H9 (cell line): Measurements from ENCODE around the gene STK32B. TPM values are rescaled to one million over a fixed set of nuclear protein-coding genes. Genes with fewer than 3 reads are reported as not detected.

Source experiments
- DNase-seq: peaks from one replicate; pipeline ENCODE4 v3.0.0-alpha.2; 2017
- H2AFZ ChIP-seq: one replicate; pipeline ENCODE4 v1.6.1; 2013; ENCODE audit warnings: mild to moderate bottlenecking, low read length, control low read depth, moderate library complexity
- H2AK5ac ChIP-seq: 2 replicates; pipeline ENCODE4 v1.6.1; 2013; ENCODE audit warnings: low read length, control low read depth, mixed read lengths; ENCODE audit not compliant: insufficient read length
- H2BK120ac ChIP-seq: one replicate; pipeline ENCODE4 v1.6.1; 2013; ENCODE audit warnings: low read depth, mild to moderate bottlenecking, low read length, control low read depth, inconsistent platforms; ENCODE audit not compliant: poor library complexity, severe bottlenecking
- H2BK12ac ChIP-seq: 2 replicates; pipeline ENCODE4 v1.6.1; 2013; ENCODE audit warnings: low read length, control low read depth, mixed read lengths, low read depth; ENCODE audit not compliant: insufficient read length
- H2BK15ac ChIP-seq: 2 replicates; pipeline ENCODE4 v1.6.1; 2013; ENCODE audit warnings: low read depth, low read length, control low read depth
- H2BK20ac ChIP-seq: one replicate; pipeline ENCODE4 v1.6.1; 2013; ENCODE audit warnings: low read depth, mild to moderate bottlenecking, low read length, control low read depth, inconsistent platforms; ENCODE audit not compliant: poor library complexity, severe bottlenecking
- H2BK5ac ChIP-seq: 2 replicates; pipeline ENCODE4 v1.6.1; 2013; ENCODE audit warnings: low read length, control low read depth, mixed read lengths; ENCODE audit not compliant: insufficient read length
- H3K14ac ChIP-seq: 2 replicates; pipeline ENCODE4 v1.6.1; 2013; ENCODE audit warnings: low read length, control low read depth; ENCODE audit not compliant: insufficient read depth
- H3K18ac ChIP-seq: 2 replicates; pipeline ENCODE4 v1.6.1; 2013; ENCODE audit warnings: low read depth, mild to moderate bottlenecking, mixed read lengths, low read length, control low read depth; ENCODE audit not compliant: insufficient read length
- H3K23ac ChIP-seq: 2 replicates; pipeline ENCODE4 v1.6.1; 2013; ENCODE audit warnings: low read length, control low read depth, mixed read lengths, low read depth; ENCODE audit not compliant: insufficient read length
- H3K23me2 ChIP-seq: 2 replicates; pipeline ENCODE4 v1.6.1; 2013; ENCODE audit warnings: low read depth, mild to moderate bottlenecking, mixed read lengths, low read length, control low read depth; ENCODE audit not compliant: insufficient read length, poor library complexity, severe bottlenecking
- H3K27ac ChIP-seq: 2 replicates; pipeline ENCODE4 v1.5.1; 2013; ENCODE audit warnings: low read length, control low read depth, mixed read lengths, low read depth; ENCODE audit not compliant: insufficient read length
- H3K27me3 ChIP-seq: 2 replicates; pipeline ENCODE4 v1.6.1; 2013; ENCODE audit warnings: low read length, control low read depth, inconsistent platforms; ENCODE audit not compliant: insufficient read depth
- H3K4ac ChIP-seq: 2 replicates; pipeline ENCODE4 v1.6.1; 2013; ENCODE audit warnings: low read depth, mild to moderate bottlenecking, control low read depth, inconsistent platforms, low read length, moderate library complexity
- H3K4me1 ChIP-seq: 2 replicates; pipeline ENCODE4 v1.6.1; 2013; ENCODE audit warnings: low read length, control low read depth, inconsistent platforms; ENCODE audit not compliant: insufficient read depth
- H3K4me2 ChIP-seq: 2 replicates; pipeline ENCODE4 v1.6.1; 2013; ENCODE audit warnings: low read length, control low read depth, mixed read lengths; ENCODE audit not compliant: insufficient read length, insufficient read depth
- H3K56ac ChIP-seq: 2 replicates; pipeline ENCODE4 v1.6.1; 2013; ENCODE audit warnings: low read depth, mild to moderate bottlenecking, mixed read lengths, low read length, control low read depth; ENCODE audit not compliant: insufficient read length
- H3K79me1 ChIP-seq: 2 replicates; pipeline ENCODE4 v1.6.1; 2013; ENCODE audit warnings: low read depth, mild to moderate bottlenecking, moderate library complexity, low read length, control low read depth, inconsistent platforms; ENCODE audit not compliant: insufficient read depth, poor library complexity, severe bottlenecking
- H3K79me2 ChIP-seq: 2 replicates; pipeline ENCODE4 v1.6.1; 2013; ENCODE audit warnings: low read length, control low read depth, inconsistent platforms; ENCODE audit not compliant: insufficient read depth
- H3K9ac ChIP-seq: 2 replicates; pipeline ENCODE4 v1.6.1; 2013; ENCODE audit warnings: low read length, control low read depth, mixed read lengths; ENCODE audit not compliant: insufficient read length; ENCODE audit errors: extremely low read depth
- H3K9me3 ChIP-seq: one replicate; pipeline ENCODE4 v1.6.1; 2013; ENCODE audit warnings: low read depth, low read length, inconsistent platforms; ENCODE audit not compliant: control insufficient read depth
- H3T11ph ChIP-seq: one replicate; pipeline ENCODE4 v1.6.1; 2013; ENCODE audit warnings: mild to moderate bottlenecking, low read length, control low read depth, inconsistent platforms
- H4K20me1 ChIP-seq: one replicate; pipeline ENCODE4 v1.6.1; 2013; ENCODE audit not compliant: control insufficient read depth, insufficient read length, insufficient read depth
- H4K5ac ChIP-seq: 2 replicates; pipeline ENCODE4 v1.6.1; 2013; ENCODE audit warnings: low read depth, mild to moderate bottlenecking, mixed read lengths, low read length, control low read depth; ENCODE audit not compliant: insufficient read length
- H4K8ac ChIP-seq: replicated peaks from 2 replicates; pipeline ENCODE4 v1.6.1; 2013; ENCODE audit warnings: low read length, control low read depth, mixed read lengths, low read depth; ENCODE audit not compliant: insufficient read length
- H4K91ac ChIP-seq: 2 replicates; pipeline ENCODE4 v1.6.1; 2013; ENCODE audit warnings: low read depth, mild to moderate bottlenecking, moderate library complexity, mixed read lengths, low read length, control low read depth; ENCODE audit not compliant: insufficient read length
- H3K27ac Mint-ChIP-seq, 3 experiments: 2 replicates in 2 of 3; 3 replicates in 1 of 3; pipeline ENCODE4 v1.8.0; 2020 to 2021; ENCODE audit warnings: mixed read lengths in 3 of 3, mild to moderate bottlenecking in 1 of 3, moderate library complexity in 1 of 3
- H3K27me3 Mint-ChIP-seq: 2 replicates; pipeline ENCODE4 v1.8.0; 2021; ENCODE audit warnings: low read depth, mild to moderate bottlenecking, moderate library complexity, mixed read lengths
- H3K36me3 Mint-ChIP-seq, 3 experiments: 2 replicates in 2 of 3; 3 replicates in 1 of 3; pipeline ENCODE4 v1.8.0; 2020 to 2021; ENCODE audit warnings: low read depth in 3 of 3, mixed read lengths in 3 of 3; ENCODE audit not compliant: insufficient read depth in 1 of 3
- H3K4me1 Mint-ChIP-seq, 2 experiments: 2 replicates each; pipeline ENCODE4 v1.8.0; 2020; ENCODE audit warnings: mixed read lengths in 2 of 2
- H3K4me3 Mint-ChIP-seq, 2 experiments: 2 replicates in 1 of 2; 3 replicates in 1 of 2; pipeline ENCODE4 v1.8.0; 2020 to 2021; ENCODE audit warnings: mild to moderate bottlenecking in 2 of 2, mixed read lengths in 2 of 2, moderate library complexity in 1 of 2
- H3K9me3 Mint-ChIP-seq, 2 experiments: 2 replicates in 1 of 2; 3 replicates in 1 of 2; pipeline ENCODE4 v1.8.0; 2020; ENCODE audit warnings: mild to moderate bottlenecking in 2 of 2, mixed read lengths in 2 of 2, moderate library complexity in 1 of 2
- CTCF ChIP-seq: fragments of 200-600 bp; sonication (generic); conservative IDR thresholded peaks from 3 replicates; pipeline ENCODE4 v1.8.0; 2021; ENCODE audit warnings: antibody characterized with exemption, mild to moderate bottlenecking
- WGBS: extraction: QIAGEN DNeasy Blood & Tissue Kit; methylation state at CpG from one replicate; pipeline ENCODE4 v1.1.7; 2013; ENCODE audit warnings: missing lambda C conversion rate, low lambda C conversion rate, mixed read lengths; ENCODE audit not compliant: insufficient read length; ENCODE audit errors: extremely low coverage; 5-methylcytosine and 5-hydroxymethylcytosine counted together
- total RNA-seq: library from RNA; stranded (reverse); gene quantifications from 2 replicates; pipeline ENCODE4 v1.2.1, GENCODE V29; 2021

Gene STK32B
- total RNA-seq, 1 experiment from 2014 or later, result 1.0 TPM

GRCh38 chr4:5337731-5338130 lies 286.5 kb downstream of the STK32B start:
- Histone ChIP-seq H2BK120ac (no peak overlapping the region), H3K4ac (no peak overlapping the region), H3T11ph (no peak overlapping the region), H2AK5ac (no peak overlapping the region), H4K20me1 (no peaks in the 10 kb centered on the region), H4K91ac (no peak overlapping the region), H3K27me3 (no peaks in the 10 kb centered on the region), H3K79me2 (no peaks in the 10 kb centered on the region), H3K79me1 (no peaks in the 10 kb centered on the region), H2BK5ac (no peak overlapping the region), H2BK15ac (no peak overlapping the region), H2BK20ac (no peak overlapping the region), H3K9me3 (no peaks in the 10 kb centered on the region), H2BK12ac (no peak overlapping the region), H3K4me2 (no peak overlapping the region), H3K23ac (no peak overlapping the region), H4K8ac (no peak overlapping the region), H3K14ac (no peak overlapping the region), H3K23me2 (no peaks in the 10 kb centered on the region), H3K18ac (no peak overlapping the region), H2AFZ (no peak overlapping the region), H3K56ac (no peak overlapping the region), H3K27ac (no peak overlapping the region), H4K5ac (no peak overlapping the region), H3K9ac (no peak overlapping the region), H3K4me1 (no peaks in the 10 kb centered on the region)
- H3K36me3 Mint-ChIP-seq, result no peaks in the 10 kb centered on the region
- no peak overlapping the region for H3K4me3 Mint-ChIP-seq
- no peak overlapping the region for H3K27ac Mint-ChIP-seq
- no peak for DNase-seq
- peaks cover 4 to 5% of the 10 kb centered on the region in 2 experiments; a peak in 3 of 5 replicates for H3K9me3 Mint-ChIP-seq
- no peak for TF ChIP-seq CTCF
- H3K27me3 Mint-ChIP-seq, result peaks cover 12% of the 10 kb centered on the region
- no CpG with 5 or more reads among the region's 2 CpGs for WGBS
- H3K4me1 Mint-ChIP-seq, result no peaks in the 10 kb centered on the region; a peak in 1 of 4 replicates
